Measurements from ENCODE around the gene SLC39A6.

DNA sequence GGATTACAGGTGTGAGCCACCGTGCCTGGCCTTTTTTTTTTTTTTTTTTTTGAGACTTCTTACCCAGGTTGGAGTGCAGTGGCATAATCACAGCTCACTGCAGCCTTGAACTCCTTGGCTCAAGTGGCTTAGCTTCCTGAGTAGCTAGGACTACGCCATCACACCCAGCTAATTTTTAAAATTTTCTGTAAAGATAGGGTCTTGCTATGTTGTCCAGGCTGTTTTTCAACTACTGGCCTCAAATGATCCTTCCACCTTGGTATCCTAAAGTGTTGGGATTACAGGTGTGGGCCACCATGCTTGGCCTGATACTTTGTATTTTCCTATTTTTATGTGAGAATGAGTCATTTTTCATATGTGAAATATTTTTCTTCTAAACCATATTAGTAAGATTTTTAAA lies 14.3 kb upstream of the SLC39A6 start:
- TF ChIP-seq, protein P1, sequence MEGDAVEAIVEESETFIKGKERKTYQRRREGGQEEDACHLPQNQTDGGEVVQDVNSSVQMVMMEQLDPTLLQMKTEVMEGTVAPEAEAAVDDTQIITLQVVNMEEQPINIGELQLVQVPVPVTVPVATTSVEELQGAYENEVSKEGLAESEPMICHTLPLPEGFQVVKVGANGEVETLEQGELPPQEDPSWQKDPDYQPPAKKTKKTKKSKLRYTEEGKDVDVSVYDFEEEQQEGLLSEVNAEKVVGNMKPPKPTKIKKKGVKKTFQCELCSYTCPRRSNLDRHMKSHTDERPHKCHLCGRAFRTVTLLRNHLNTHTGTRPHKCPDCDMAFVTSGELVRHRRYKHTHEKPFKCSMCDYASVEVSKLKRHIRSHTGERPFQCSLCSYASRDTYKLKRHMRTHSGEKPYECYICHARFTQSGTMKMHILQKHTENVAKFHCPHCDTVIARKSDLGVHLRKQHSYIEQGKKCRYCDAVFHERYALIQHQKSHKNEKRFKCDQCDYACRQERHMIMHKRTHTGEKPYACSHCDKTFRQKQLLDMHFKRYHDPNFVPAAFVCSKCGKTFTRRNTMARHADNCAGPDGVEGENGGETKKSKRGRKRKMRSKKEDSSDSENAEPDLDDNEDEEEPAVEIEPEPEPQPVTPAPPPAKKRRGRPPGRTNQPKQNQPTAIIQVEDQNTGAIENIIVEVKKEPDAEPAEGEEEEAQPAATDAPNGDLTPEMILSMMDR (IDR thresholded peaks at IDR 0.05): no peak
- no peak for TF ChIP-seq EZH2 (IDR thresholded peaks at IDR 0.05; ENCODE audit: borderline replicate concordance, insufficient read depth, low read depth, low read length, poor library complexity, severe bottlenecking)

All from B cell (primary cell).